ENCODE measurements around the gene P3R3URF. TPM values are rescaled to one million over a fixed set of nuclear protein-coding genes. Genes with fewer than 3 reads are reported as not detected.
"Not testable (repeated sequence)": the region's sequence is repeated elsewhere in the genome, so short reads cannot be mapped to it uniquely, and the experiment has no call there.

P3R3URF gene
- total and polyA plus RNA-seq, 4 donors, result not detected

DNA sequence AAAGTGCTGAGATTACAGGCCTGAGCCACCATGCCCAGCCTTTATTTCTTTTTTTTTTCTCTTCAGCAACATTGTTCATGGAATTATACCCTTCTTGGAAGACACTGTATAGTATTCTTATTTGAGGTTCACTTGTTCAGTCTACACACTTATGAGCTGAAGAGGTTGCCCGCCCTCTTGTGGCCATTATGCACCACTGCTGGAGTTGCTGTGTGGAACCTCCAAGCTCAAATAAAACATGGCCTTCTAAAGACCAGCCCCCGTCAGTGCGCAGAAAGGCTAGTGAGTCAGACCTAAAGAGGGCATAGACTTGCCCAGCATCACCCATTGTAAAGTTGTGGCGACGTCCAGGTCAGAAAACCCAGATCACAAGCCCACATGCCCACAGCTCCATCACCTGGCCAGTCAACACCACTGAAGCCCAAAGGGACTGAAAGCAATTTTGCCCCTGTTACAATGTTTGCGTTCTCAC lies 47.2 kb upstream of the P3R3URF start:
- DNase-seq (ENCODE audit: low spot score), result peak; percentile 57
- H3K4me3 ChIP-seq (ENCODE audit: low read depth in 1 of 3, low read length in 3 of 3), result no peak overlapping the region
- H3K36me3 ChIP-seq (ENCODE audit: control insufficient read depth in 4 of 4, insufficient read depth in 3 of 4, low read depth in 1 of 4, low read length in 3 of 4), result no peaks in the 10 kb centered on the region
- WGBS, result 10% methylated on average over 6 of the region's 6 CpGs
- peaks cover 0 to 2% (median 0%) of the 10 kb centered on the region in 4 donors for H3K4me1 ChIP-seq (ENCODE audit: control insufficient read depth in 4 of 4, insufficient read depth in 4 of 4, low read length in 3 of 4)
- no peak overlapping the region for H3K9ac ChIP-seq (ENCODE audit: low read depth in 1 of 2, low read length in 2 of 2)
- no peaks in the 10 kb centered on the region for H3K9me3 ChIP-seq (ENCODE audit: control insufficient read depth in 4 of 4, low read length in 3 of 4)
- H3K27ac ChIP-seq (ENCODE audit: low read depth in 1 of 2, low read length in 2 of 2), result no peak overlapping the region
- TF ChIP-seq RAD21 (IDR thresholded peaks at IDR 0.05) (peak; percentile 89 to 92), HNF4A (conservative IDR thresholded peaks at IDR 0.05) (peak in 1 of 2 donors; percentile 29), CTCF (IDR thresholded peaks at IDR 0.05; ENCODE audit: low read depth, low read length, missing input control) (peak; percentile 92), FOXA1 (IDR thresholded peaks at IDR 0.05) (no peak)
- H3K27me3 ChIP-seq (ENCODE audit: control insufficient read depth in 4 of 4, insufficient read depth in 4 of 4, low read length in 3 of 4), result no peaks in the 10 kb centered on the region

- not testable (repeated sequence) for DNase-seq (ENCODE audit: low spot score); H3K36me3 ChIP-seq (ENCODE audit: control insufficient read depth in 4 of 4, insufficient read depth in 3 of 4, low read depth in 1 of 4, low read length in 3 of 4); H3K9ac ChIP-seq (ENCODE audit: low read depth in 1 of 2, low read length in 2 of 2); H3K27me3 ChIP-seq (ENCODE audit: control insufficient read depth in 4 of 4, insufficient read depth in 4 of 4, low read length in 3 of 4); H3K4me3 ChIP-seq (ENCODE audit: low read depth in 1 of 3, low read length in 3 of 3); H3K4me1 ChIP-seq (ENCODE audit: control insufficient read depth in 4 of 4, insufficient read depth in 4 of 4, low read length in 3 of 4); H3K9me3 ChIP-seq (ENCODE audit: control insufficient read depth in 4 of 4, low read length in 3 of 4); H3K27ac ChIP-seq (ENCODE audit: low read depth in 1 of 2, low read length in 2 of 2)
- WGBS, result 68% methylated on average over 11 of the region's 11 CpGs
Observed at GRCh38 chr1:46223055-46223454, 46.8 kb upstream of the P3R3URF start.

- 59% methylated on average over 4 of the region's 4 CpGs for WGBS
- Histone ChIP-seq H3K36me3 (ENCODE audit: control insufficient read depth in 4 of 4, insufficient read depth in 3 of 4, low read depth in 1 of 4, low read length in 3 of 4) (no peaks in the 10 kb centered on the region), H3K9me3 (ENCODE audit: control insufficient read depth in 4 of 4, low read length in 3 of 4) (no peaks in the 10 kb centered on the region), H3K4me3 (ENCODE audit: low read depth in 1 of 3, low read length in 3 of 3) (no peak overlapping the region), H3K9ac (ENCODE audit: low read depth in 1 of 2, low read length in 2 of 2) (no peak overlapping the region), H3K27ac (ENCODE audit: low read depth in 1 of 2, low read length in 2 of 2) (no peak overlapping the region), H3K27me3 (ENCODE audit: control insufficient read depth in 4 of 4, insufficient read depth in 4 of 4, low read length in 3 of 4) (no peaks in the 10 kb centered on the region), H3K4me1 (ENCODE audit: control insufficient read depth in 4 of 4, insufficient read depth in 4 of 4, low read length in 3 of 4) (peaks cover 0 to 2% (median 0%) of the 10 kb centered on the region in 4 donors)
- no peak for DNase-seq (ENCODE audit: low spot score)
- TF ChIP-seq RXRA (IDR thresholded peaks at IDR 0.05) (no peak), CTCF (IDR thresholded peaks at IDR 0.05; ENCODE audit: low read depth, low read length, missing input control) (no peak), FOXA2 (IDR thresholded peaks at IDR 0.05) (no peak), REST (IDR thresholded peaks at IDR 0.05) (no peak), FOXA1 (IDR thresholded peaks at IDR 0.05) (no peak), RAD21 (IDR thresholded peaks at IDR 0.05) (no peak), HNF4G (IDR thresholded peaks at IDR 0.05) (no peak), GABPA (IDR thresholded peaks at IDR 0.05 in 1 of 2, conservative IDR thresholded peaks at IDR 0.05 in 1 of 2) (no peak), NR2F2 (IDR thresholded peaks at IDR 0.05) (no peak), YY1 (IDR thresholded peaks at IDR 0.05) (no peak), EGR1 (IDR thresholded peaks at IDR 0.05; ENCODE audit: low read depth in 2 of 2) (no peak), HNF4A (conservative IDR thresholded peaks at IDR 0.05) (no peak)
- TF ChIP-seq, protein P1, sequence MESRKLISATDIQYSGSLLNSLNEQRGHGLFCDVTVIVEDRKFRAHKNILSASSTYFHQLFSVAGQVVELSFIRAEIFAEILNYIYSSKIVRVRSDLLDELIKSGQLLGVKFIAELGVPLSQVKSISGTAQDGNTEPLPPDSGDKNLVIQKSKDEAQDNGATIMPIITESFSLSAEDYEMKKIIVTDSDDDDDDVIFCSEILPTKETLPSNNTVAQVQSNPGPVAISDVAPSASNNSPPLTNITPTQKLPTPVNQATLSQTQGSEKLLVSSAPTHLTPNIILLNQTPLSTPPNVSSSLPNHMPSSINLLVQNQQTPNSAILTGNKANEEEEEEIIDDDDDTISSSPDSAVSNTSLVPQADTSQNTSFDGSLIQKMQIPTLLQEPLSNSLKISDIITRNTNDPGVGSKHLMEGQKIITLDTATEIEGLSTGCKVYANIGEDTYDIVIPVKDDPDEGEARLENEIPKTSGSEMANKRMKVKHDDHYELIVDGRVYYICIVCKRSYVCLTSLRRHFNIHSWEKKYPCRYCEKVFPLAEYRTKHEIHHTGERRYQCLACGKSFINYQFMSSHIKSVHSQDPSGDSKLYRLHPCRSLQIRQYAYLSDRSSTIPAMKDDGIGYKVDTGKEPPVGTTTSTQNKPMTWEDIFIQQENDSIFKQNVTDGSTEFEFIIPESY (IDR thresholded peaks at IDR 0.05), result no peak
Observed at GRCh38 chr1:46221749-46222148, 45.5 kb upstream of the P3R3URF start.
